Measurements from ENCODE around the gene CHDH. TPM values are rescaled to one million over a fixed set of nuclear protein-coding genes. Genes with fewer than 3 reads are reported as not detected.

Gene CHDH
- polyA plus RNA-seq, 1 donor (not counting 4 experiments of a cell fraction or from before 2014, with no cell fraction given) = not detected

DNA sequence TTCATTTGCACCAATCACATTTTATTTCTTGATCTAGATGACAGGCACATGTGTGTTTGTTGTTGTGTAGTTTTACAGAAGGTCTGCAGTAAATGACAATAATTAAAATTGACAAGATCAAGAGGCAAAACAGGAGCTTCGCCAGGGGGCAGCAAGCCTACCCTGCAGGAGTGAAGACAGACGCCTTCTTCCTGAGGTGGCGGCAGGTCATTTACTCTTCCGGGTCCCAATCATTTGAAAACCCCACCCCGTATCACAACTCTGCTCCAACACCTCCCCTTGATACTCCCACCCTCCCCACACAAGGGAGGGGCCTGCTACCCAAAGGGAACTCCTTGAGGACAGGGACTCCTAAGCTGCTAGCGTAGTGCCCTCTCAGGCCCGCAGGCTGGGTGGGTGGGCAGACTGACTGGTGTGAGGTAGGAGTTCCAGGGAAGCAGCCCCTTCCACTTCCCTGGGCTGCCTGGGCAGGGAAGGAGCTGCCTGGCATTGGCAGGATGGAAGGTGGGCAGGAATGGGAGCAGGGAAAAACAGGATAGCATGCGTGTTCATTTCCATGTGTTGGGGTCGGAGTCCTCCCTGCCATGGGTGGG, 13.1 kb downstream of the CHDH start:
- Histone ChIP-seq H3K4me2 (ENCODE audit: control insufficient read depth, extremely low read depth, insufficient read depth, low read depth, low read length) (no peak overlapping the region), H3K27me3 (ENCODE audit: control insufficient read depth, extremely low read depth, insufficient read depth, low read length) (no peaks in the 10 kb centered on the region), H3K27ac (ENCODE audit: control insufficient read depth, insufficient read depth, low read length) (no peak overlapping the region), H3K36me3 (ENCODE audit: control insufficient read depth in 2 of 2, extremely low read depth in 1 of 2, insufficient read depth in 2 of 2, low read length in 2 of 2) (no peaks in the 10 kb centered on the region), H3K9me3 (ENCODE audit: control insufficient read depth, low read depth, low read length) (no peaks in the 10 kb centered on the region), H3K79me2 (ENCODE audit: control insufficient read depth, insufficient read depth, low read length) (no peaks in the 10 kb centered on the region), H4K20me1 (ENCODE audit: control insufficient read depth, extremely low read depth, insufficient read depth, low read length) (no peaks in the 10 kb centered on the region), H2AFZ (ENCODE audit: control insufficient read depth, low read length) (no peak overlapping the region), H3K9me1 (ENCODE audit: control insufficient read depth, extremely low read depth, insufficient read depth, low read length) (no peaks in the 10 kb centered on the region), H3K4me1 (ENCODE audit: control insufficient read depth, extremely low read depth, insufficient read depth, low read length) (no peaks in the 10 kb centered on the region), H3K4me3 (ENCODE audit: control insufficient read depth in 2 of 3, extremely low read depth in 1 of 3, insufficient read depth in 2 of 3, low read depth in 1 of 3, low read length in 3 of 3) (no peak overlapping the region), H3K9ac (ENCODE audit: control insufficient read depth, extremely low read depth, insufficient read depth, low read length) (no peak overlapping the region)
- FAIRE-seq = no peak
- no peak for TF ChIP-seq EZH2 (IDR thresholded peaks at IDR 0.05; ENCODE audit: low read length)
- TF ChIP-seq, protein P1, sequence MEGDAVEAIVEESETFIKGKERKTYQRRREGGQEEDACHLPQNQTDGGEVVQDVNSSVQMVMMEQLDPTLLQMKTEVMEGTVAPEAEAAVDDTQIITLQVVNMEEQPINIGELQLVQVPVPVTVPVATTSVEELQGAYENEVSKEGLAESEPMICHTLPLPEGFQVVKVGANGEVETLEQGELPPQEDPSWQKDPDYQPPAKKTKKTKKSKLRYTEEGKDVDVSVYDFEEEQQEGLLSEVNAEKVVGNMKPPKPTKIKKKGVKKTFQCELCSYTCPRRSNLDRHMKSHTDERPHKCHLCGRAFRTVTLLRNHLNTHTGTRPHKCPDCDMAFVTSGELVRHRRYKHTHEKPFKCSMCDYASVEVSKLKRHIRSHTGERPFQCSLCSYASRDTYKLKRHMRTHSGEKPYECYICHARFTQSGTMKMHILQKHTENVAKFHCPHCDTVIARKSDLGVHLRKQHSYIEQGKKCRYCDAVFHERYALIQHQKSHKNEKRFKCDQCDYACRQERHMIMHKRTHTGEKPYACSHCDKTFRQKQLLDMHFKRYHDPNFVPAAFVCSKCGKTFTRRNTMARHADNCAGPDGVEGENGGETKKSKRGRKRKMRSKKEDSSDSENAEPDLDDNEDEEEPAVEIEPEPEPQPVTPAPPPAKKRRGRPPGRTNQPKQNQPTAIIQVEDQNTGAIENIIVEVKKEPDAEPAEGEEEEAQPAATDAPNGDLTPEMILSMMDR (optimal IDR thresholded peaks at IDR 0.05 in 1 of 3, IDR thresholded peaks at IDR 0.05 in 1 of 3, conservative IDR thresholded peaks at IDR 0.05 in 1 of 3; ENCODE audit: extremely low read depth in 1 of 3, insufficient read depth in 2 of 3, low read length in 3 of 3) = no peak
- dilution Hi-C loops (cut with MboI; ENCODE audit: extremely low pct_ligation_motif_present, low sequenced_read_pairs) = no loop called here
- no peak for DNase-seq (ENCODE audit: low read depth, low spot score)

DNA sequence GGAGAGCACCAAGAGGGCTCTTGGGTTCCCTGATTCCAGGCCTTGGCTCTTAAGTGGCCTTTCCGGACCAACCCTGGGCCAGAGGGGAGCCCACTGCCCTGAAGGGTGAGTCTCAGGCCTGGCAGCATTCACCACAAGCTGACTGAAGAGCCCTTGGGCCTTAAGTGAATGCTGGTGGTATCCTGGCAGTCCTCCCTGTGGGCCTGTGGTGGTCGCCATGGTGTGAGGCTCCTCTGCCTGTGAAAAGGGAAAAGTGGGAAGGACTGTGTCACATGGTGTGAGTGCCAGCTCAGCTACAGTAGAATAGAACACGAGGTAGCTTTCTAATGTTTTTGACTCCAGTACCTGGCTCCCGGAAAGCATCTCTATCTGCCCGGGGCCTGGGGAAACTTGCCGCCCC, 15.3 kb downstream of the CHDH start:
- Histone ChIP-seq H3K27me3 (ENCODE audit: control insufficient read depth, extremely low read depth, insufficient read depth, low read length) (no peaks in the 10 kb centered on the region), H2AFZ (ENCODE audit: control insufficient read depth, low read length) (no peak overlapping the region), H3K9me1 (ENCODE audit: control insufficient read depth, extremely low read depth, insufficient read depth, low read length) (no peaks in the 10 kb centered on the region), H3K4me3 (ENCODE audit: control insufficient read depth in 2 of 3, extremely low read depth in 1 of 3, insufficient read depth in 2 of 3, low read depth in 1 of 3, low read length in 3 of 3) (no peak overlapping the region), H3K9ac (ENCODE audit: control insufficient read depth, extremely low read depth, insufficient read depth, low read length) (no peak overlapping the region), H4K20me1 (ENCODE audit: control insufficient read depth, extremely low read depth, insufficient read depth, low read length) (no peaks in the 10 kb centered on the region), H3K79me2 (ENCODE audit: control insufficient read depth, insufficient read depth, low read length) (no peaks in the 10 kb centered on the region), H3K27ac (ENCODE audit: control insufficient read depth, insufficient read depth, low read length) (no peak overlapping the region), H3K9me3 (ENCODE audit: control insufficient read depth, low read depth, low read length) (no peaks in the 10 kb centered on the region), H3K36me3 (ENCODE audit: control insufficient read depth in 2 of 2, extremely low read depth in 1 of 2, insufficient read depth in 2 of 2, low read length in 2 of 2) (no peaks in the 10 kb centered on the region), H3K4me2 (ENCODE audit: control insufficient read depth, extremely low read depth, insufficient read depth, low read depth, low read length) (no peak overlapping the region), H3K4me1 (ENCODE audit: control insufficient read depth, extremely low read depth, insufficient read depth, low read length) (no peaks in the 10 kb centered on the region)
- TF ChIP-seq, protein P1 (optimal IDR thresholded peaks at IDR 0.05 in 1 of 3, IDR thresholded peaks at IDR 0.05 in 1 of 3, conservative IDR thresholded peaks at IDR 0.05 in 1 of 3; ENCODE audit: extremely low read depth in 1 of 3, insufficient read depth in 2 of 3, low read length in 3 of 3) = no peak
- TF ChIP-seq EZH2 (IDR thresholded peaks at IDR 0.05; ENCODE audit: low read length) = no peak
- no peak for DNase-seq (ENCODE audit: low read depth, low spot score)
- dilution Hi-C loops (cut with MboI; ENCODE audit: extremely low pct_ligation_motif_present, low sequenced_read_pairs) = no loop called here
- no peak for FAIRE-seq

Data from keratinocyte (primary cell).